Measurements from ENCODE around the gene AQP6. TPM values are rescaled to one million over a fixed set of nuclear protein-coding genes. Genes with fewer than 3 reads are reported as not detected.

Gene AQP6
- total and polyA plus RNA-seq, 12 donors = 0.20 to 1.1 (median 0.28) TPM; not detected in 8

DNA sequence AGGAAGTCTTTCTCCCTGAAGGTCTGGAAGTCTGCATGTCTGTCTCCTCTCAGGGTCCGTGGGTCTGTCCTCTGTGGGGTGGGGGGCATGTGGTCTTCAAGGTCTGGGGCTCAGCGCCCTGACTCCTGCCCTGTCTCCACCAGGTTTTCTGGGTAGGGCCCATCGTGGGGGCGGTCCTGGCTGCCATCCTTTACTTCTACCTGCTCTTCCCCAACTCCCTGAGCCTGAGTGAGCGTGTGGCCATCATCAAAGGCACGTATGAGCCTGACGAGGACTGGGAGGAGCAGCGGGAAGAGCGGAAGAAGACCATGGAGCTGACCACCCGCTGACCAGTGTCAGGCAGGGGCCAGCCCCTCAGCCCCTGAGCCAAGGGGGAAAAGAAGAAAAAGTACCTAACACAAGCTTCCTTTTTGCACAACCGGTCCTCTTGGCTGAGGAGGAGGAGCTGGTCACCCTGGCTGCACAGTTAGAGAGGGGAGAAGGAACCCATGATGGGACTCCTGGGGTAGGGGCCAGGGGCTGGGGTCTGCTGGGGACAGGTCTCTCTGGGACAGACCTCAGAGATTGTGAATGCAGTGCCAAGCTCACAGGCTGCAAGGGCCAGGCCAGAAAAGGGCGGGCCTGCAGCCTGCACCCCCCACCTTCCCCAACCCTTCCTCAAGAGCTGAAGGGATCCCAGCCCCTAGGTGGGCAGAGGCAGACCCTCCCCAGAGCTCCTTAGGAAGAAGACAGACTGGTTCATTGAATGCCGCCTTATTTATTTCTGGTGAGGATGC is 7.7 kb upstream of the AQP6 start:
- H3K4me1 ChIP-seq (replicated peaks in 1 of 2) = peaks cover 5 to 13% of the 10 kb centered on the region in 2 donors
- H3K36me3 ChIP-seq (replicated peaks in 1 of 2) = no peaks in the 10 kb centered on the region
- peaks cover 3% of the 10 kb centered on the region for H3K27me3 ChIP-seq
- no peak for DNase-seq
- no peaks in the 10 kb centered on the region for H3K9me3 ChIP-seq (replicated peaks in 1 of 3)
- intact Hi-C loops (cut with DNase I) = loop anchor here (5.0 to 10.0 kb wide), 3 partner anchors 92 to 100 kb away; partner anchors contain the start of gene ASIC1 (in 1 of the 2)
- no peak overlapping the region for H3K27ac ChIP-seq
- WGBS, 4 donors = 68 to 77% (median 70%) methylated on average over 11 to 13 of the region's 13 CpGs
- no peak overlapping the region for H3K4me3 ChIP-seq
- TF ChIP-seq, protein P1, sequence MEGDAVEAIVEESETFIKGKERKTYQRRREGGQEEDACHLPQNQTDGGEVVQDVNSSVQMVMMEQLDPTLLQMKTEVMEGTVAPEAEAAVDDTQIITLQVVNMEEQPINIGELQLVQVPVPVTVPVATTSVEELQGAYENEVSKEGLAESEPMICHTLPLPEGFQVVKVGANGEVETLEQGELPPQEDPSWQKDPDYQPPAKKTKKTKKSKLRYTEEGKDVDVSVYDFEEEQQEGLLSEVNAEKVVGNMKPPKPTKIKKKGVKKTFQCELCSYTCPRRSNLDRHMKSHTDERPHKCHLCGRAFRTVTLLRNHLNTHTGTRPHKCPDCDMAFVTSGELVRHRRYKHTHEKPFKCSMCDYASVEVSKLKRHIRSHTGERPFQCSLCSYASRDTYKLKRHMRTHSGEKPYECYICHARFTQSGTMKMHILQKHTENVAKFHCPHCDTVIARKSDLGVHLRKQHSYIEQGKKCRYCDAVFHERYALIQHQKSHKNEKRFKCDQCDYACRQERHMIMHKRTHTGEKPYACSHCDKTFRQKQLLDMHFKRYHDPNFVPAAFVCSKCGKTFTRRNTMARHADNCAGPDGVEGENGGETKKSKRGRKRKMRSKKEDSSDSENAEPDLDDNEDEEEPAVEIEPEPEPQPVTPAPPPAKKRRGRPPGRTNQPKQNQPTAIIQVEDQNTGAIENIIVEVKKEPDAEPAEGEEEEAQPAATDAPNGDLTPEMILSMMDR (IDR thresholded peaks at IDR 0.05) = no peak
- TF ChIP-seq POLR2A (IDR thresholded peaks at IDR 0.05) = no peak

DNA sequence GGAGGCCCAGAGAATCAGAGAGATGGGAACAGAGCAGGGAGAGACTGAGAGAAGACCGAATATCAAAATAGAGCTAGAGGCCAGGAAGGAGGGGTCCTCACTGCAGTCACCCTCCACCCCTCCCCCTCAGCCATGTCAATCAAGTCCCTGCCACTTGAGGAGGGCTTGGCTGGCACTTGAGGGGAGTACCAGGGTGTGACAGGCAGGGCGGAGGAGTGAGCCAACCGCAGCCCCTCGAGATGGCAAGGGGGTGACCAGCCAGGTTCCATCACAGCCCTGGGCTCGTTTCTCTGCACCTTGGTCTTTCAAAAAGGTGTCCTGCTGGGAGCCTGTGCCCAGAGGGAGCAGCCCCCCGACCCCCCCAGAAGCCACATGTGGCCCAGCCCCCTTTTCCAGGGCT is 6.9 kb upstream of the AQP6 start:
- H3K4me1 ChIP-seq (replicated peaks in 1 of 2) = peaks cover 5 to 13% of the 10 kb centered on the region in 2 donors
- TF ChIP-seq POLR2A (IDR thresholded peaks at IDR 0.05) = no peak
- TF ChIP-seq, protein P1 (IDR thresholded peaks at IDR 0.05) = no peak
- no peaks in the 10 kb centered on the region for H3K36me3 ChIP-seq (replicated peaks in 1 of 2)
- no peak overlapping the region for H3K27ac ChIP-seq
- 70 to 80% (median 73%) methylated on average over 5 to 6 of the region's 6 CpGs for WGBS, 4 donors
- no peak for DNase-seq
- H3K27me3 ChIP-seq = peaks cover 3% of the 10 kb centered on the region
- no peaks in the 10 kb centered on the region for H3K9me3 ChIP-seq (replicated peaks in 1 of 3)
- H3K4me3 ChIP-seq = no peak overlapping the region
- intact Hi-C loops (cut with DNase I) = loop anchor here (5.0 to 10.0 kb wide), 3 partner anchors 91 to 101 kb away; partner anchors contain the start of gene ASIC1 (in 1 of the 2)

DNA sequence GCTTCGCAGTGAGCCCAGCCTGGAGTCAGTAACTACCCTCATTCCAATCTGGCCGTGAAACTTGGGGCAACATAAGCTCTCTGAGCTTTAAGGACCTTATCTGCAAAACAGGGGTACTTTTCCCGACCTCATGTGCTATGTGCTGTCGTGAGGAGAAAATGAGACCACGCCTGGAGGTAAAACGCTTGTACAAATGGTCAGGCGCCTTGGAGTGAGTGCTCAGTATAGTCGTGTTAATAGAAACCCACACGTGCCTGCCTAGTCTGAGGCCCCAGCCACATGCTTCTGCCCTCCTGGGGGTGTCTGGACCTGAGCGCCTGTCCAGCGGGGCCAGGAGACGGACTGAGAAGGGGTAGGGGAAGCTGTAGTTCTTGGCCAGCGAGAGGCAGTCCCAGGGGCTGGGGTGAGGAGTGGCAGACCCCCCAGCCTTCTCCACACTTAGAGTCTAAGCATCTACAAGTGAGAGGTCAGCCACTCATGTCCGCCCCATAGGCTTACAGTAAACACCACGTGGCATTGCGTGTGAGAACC is 6.2 kb upstream of the AQP6 start:
- no peak for TF ChIP-seq POLR2A (IDR thresholded peaks at IDR 0.05)
- TF ChIP-seq, protein P1 (IDR thresholded peaks at IDR 0.05) = no peak
- intact Hi-C loops (cut with DNase I) = loop anchor here (5.0 to 10.0 kb wide), 3 partner anchors 91 to 102 kb away; partner anchors contain the start of gene ASIC1 (in 1 of the 2)
- 32 to 82% (median 36%) methylated on average over 2 to 16 of the region's 16 CpGs for WGBS, 4 donors
- Histone ChIP-seq H3K36me3 (replicated peaks in 1 of 2) (no peaks in the 10 kb centered on the region), H3K4me3 (no peak overlapping the region), H3K9me3 (replicated peaks in 1 of 3) (no peaks in the 10 kb centered on the region), H3K4me1 (replicated peaks in 1 of 2) (peaks cover 5 to 9% of the 10 kb centered on the region in 2 donors), H3K27me3 (peaks cover 3% of the 10 kb centered on the region), H3K27ac (no peak overlapping the region)
- DNase-seq = no peak

DNA sequence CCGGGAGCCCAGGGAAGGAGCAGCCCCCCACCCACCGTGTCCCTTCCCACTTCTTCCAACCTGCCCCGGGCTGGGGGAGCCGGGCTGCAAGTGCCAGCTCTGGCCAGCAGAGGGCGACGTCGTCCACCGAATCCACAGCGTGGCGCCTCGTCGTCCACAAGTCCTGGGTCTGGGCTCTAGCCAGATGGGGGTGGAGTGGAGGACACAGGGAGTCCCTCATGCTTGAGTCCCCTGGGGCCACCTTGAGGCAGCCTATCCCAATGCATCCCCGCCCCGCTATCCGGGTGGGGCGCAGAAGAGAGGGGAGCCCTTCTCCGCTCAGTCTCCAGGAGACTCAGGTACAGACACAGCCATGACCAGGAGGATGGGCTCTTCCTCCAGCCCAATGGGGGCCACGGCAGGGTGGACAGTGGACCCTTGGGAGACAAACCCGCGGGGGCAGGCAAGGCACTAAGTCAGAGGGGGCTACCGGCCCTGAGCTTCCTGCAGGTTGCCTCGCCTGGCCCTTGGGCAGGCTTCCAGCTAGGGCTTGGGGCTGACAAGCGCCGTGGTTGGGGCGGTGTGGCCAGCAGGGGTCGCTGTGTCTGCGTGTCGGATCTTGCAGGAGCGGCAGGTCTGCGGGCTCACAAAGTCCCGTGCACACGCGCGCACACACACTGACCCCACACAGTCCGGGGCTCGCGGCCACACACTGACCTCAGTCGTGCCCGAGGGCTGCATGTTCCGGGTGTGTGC is 5.5 kb upstream of the AQP6 start:
- DNase-seq = peak; percentile 88 to 96 (median 92)
- H3K4me1 ChIP-seq (replicated peaks in 1 of 2) = peaks cover 5 to 9% of the 10 kb centered on the region in 2 donors
- TF ChIP-seq POLR2A (IDR thresholded peaks at IDR 0.05) = no peak
- TF ChIP-seq, protein P1 (IDR thresholded peaks at IDR 0.05) = peak; percentile 63 to 96 (median 89)
- no peaks in the 10 kb centered on the region for H3K9me3 ChIP-seq (replicated peaks in 1 of 3)
- 0 to 5% (median 2%) methylated on average over 6 to 40 of the region's 40 CpGs for WGBS, 4 donors
- peak overlapping the region in 2 of 4 donors; percentile 0 to 5 for H3K4me3 ChIP-seq
- H3K36me3 ChIP-seq (replicated peaks in 1 of 2) = no peaks in the 10 kb centered on the region
- H3K27ac ChIP-seq = no peak overlapping the region
- H3K27me3 ChIP-seq = peaks cover 3% of the 10 kb centered on the region
- intact Hi-C loops (cut with DNase I) = loop anchor here (5.0 to 10.0 kb wide), 3 partner anchors 90 to 102 kb away; partner anchors contain the start of gene ASIC1 (in 1 of the 2)
